MM.1S (cell line): ENCODE measurements around the gene RHOT1.

ENCODE experiments used
- CTCF ChIP-seq: fragments of 300-600 bp; sonication (generic); IDR thresholded peaks from 2 replicates; pipeline ENCODE4 v1.5.1; 2016; ENCODE audit warnings: antibody characterized with exemption, low read length, mixed read lengths
- EZH2 ChIP-seq: fragments of 300-600 bp; sonication (generic); optimal IDR thresholded peaks from 2 replicates; pipeline ENCODE3; 2017; ENCODE audit warnings: low read depth, mild to moderate bottlenecking, antibody characterized with exemption, low read length, mixed read lengths
- EZH2phosphoT487 ChIP-seq: fragments of 300-600 bp; sonication (generic); IDR thresholded peaks from 2 replicates; pipeline ENCODE4 v1.6.1; 2018; ENCODE audit warnings: antibody characterized with exemption, low read length

- no peak for TF ChIP-seq CTCF
- no peak for TF ChIP-seq EZH2
- no peak for TF ChIP-seq EZH2phosphoT487
Measured at GRCh38 chr17:32141679-32142037, 644 bp upstream of the RHOT1 start.
